Activated CD4-positive, alpha-beta T cell treated with anti-CD3 and anti-CD28 coated beads for 36 hours (primary cell): ENCODE results near the gene RASD2. TPM values are rescaled to one million over a fixed set of nuclear protein-coding genes. Genes with fewer than 3 reads are reported as not detected.

Experiments used
- ATAC-seq: fragments of 200-7000 bp; cut with Tn5 transposase; one replicate; pipeline ENCODE4 v1.10.0; 2021; ENCODE audit warnings: mild to moderate bottlenecking, moderate library complexity
- CTCF ChIA-PET: fragments of 350-600 bp; sonication (Branson Sonifier 250); formaldehyde crosslinking; loops from one replicate; lab custom pipeline; 2021; ENCODE audit warnings: antibody characterized with exemption; lab: Charles Lee
- POLR2A ChIA-PET: fragments of 350-600 bp; sonication (Branson Sonifier 250); formaldehyde crosslinking; loops from one replicate; lab custom pipeline; 2021; ENCODE audit warnings: antibody characterized with exemption, inconsistent platforms; lab: Charles Lee
- DNase-seq: peaks from one replicate; pipeline ENCODE4 v3.0.0-alpha.2; 2020
- H3K27ac Mint-ChIP-seq: one replicate; pipeline ENCODE4 v1.8.0; 2021; ENCODE audit warnings: mixed read lengths
- H3K27me3 Mint-ChIP-seq: one replicate; pipeline ENCODE4 v1.8.0; 2021; ENCODE audit warnings: mixed read lengths
- H3K36me3 Mint-ChIP-seq: one replicate; pipeline ENCODE4 v1.8.0; 2021; ENCODE audit warnings: low read depth, mixed read lengths
- H3K4me1 Mint-ChIP-seq: one replicate; pipeline ENCODE4 v1.8.0; 2021; ENCODE audit warnings: mixed read lengths
- H3K4me3 Mint-ChIP-seq: one replicate; pipeline ENCODE4 v1.8.0; 2021; ENCODE audit warnings: mild to moderate bottlenecking, moderate library complexity, mixed read lengths
- H3K9me3 Mint-ChIP-seq: one replicate; pipeline ENCODE4 v1.8.0; 2021; ENCODE audit warnings: low read depth, mixed read lengths
- intact Hi-C, 2 experiments: fragments of 100-400 bp; cut with DNase I in 1 of 2; cut with micrococcal nuclease in 1 of 2; formaldehyde crosslinking; loops; one replicate each; pipeline versions ENCODE4 v1.14.2 to v1.15.1; 2022 to 2024; cut with DNase I, micrococcal nuclease
- total RNA-seq, 2 experiments: library from RNA; stranded (reverse); gene quantifications; one replicate each; pipeline ENCODE4 v1.2.3, GENCODE V29; 2021

The RASD2 gene
- total RNA-seq, 2 experiments from 2014 or later: 0.09 TPM

GRCh38 chr22:35598396-35598710 is 57.7 kb downstream of the RASD2 start:
- ChIA-PET CTCF (no interaction called here), POLR2A (no interaction called here)
- H3K4me3 Mint-ChIP-seq: no peak overlapping the region
- ATAC-seq: no peak
- no peaks in the 10 kb centered on the region for H3K36me3 Mint-ChIP-seq
- H3K4me1 Mint-ChIP-seq: no peaks in the 10 kb centered on the region
- H3K27ac Mint-ChIP-seq: no peak overlapping the region
- intact Hi-C loops: no loop called here
- H3K27me3 Mint-ChIP-seq: no peaks in the 10 kb centered on the region
- DNase-seq: no peak
- H3K9me3 Mint-ChIP-seq: no peaks in the 10 kb centered on the region

- CTCF ChIA-PET: no interaction called here
- Mint-ChIP-seq H3K27ac (no peak overlapping the region), H3K27me3 (no peaks in the 10 kb centered on the region), H3K4me1 (no peaks in the 10 kb centered on the region), H3K36me3 (no peaks in the 10 kb centered on the region), H3K9me3 (no peaks in the 10 kb centered on the region), H3K4me3 (no peak overlapping the region)
- POLR2A ChIA-PET: no interaction called here
- no peak for ATAC-seq
- intact Hi-C loops: no loop called here
- DNase-seq: no peak
These were observed 58.7 kb downstream of the RASD2 start for GRCh38 chr22:35599364-35599763.

- no peak for DNase-seq
- ChIA-PET POLR2A (interaction anchor here (0.6 kb wide), 1 partner anchor 29 kb away, joined by 3 read pairs; no protein-coding TSS in a partner anchor), CTCF (no interaction called here)
- no peak for ATAC-seq
- Mint-ChIP-seq H3K4me3 (no peak overlapping the region), H3K27me3 (peaks cover 2% of the 10 kb centered on the region), H3K36me3 (no peaks in the 10 kb centered on the region), H3K27ac (no peak overlapping the region), H3K4me1 (peaks cover 7% of the 10 kb centered on the region), H3K9me3 (no peaks in the 10 kb centered on the region)
- intact Hi-C loops: no loop called here
These were observed 59.8 kb downstream of the RASD2 start for GRCh38 chr22:35600476-35600875.

GRCh38 chr22:35601013-35601580 is 60.5 kb downstream of the RASD2 start:
- intact Hi-C loops: no loop called here
- Mint-ChIP-seq H3K9me3 (no peaks in the 10 kb centered on the region), H3K36me3 (no peaks in the 10 kb centered on the region), H3K4me1 (peaks cover 7% of the 10 kb centered on the region), H3K27me3 (peaks cover 3% of the 10 kb centered on the region), H3K4me3 (no peak overlapping the region), H3K27ac (no peak overlapping the region)
- DNase-seq: no peak
- no peak for ATAC-seq
- ChIA-PET CTCF (no interaction called here), POLR2A (no interaction called here)

- Mint-ChIP-seq H3K36me3 (no peaks in the 10 kb centered on the region), H3K27me3 (peaks cover 5% of the 10 kb centered on the region), H3K9me3 (no peaks in the 10 kb centered on the region), H3K4me3 (no peak overlapping the region), H3K4me1 (peaks cover 7% of the 10 kb centered on the region), H3K27ac (no peak overlapping the region)
- intact Hi-C loops: no loop called here
- DNase-seq: peak; percentile 31
- POLR2A ChIA-PET: no interaction called here
- ATAC-seq: peak; percentile 54
- CTCF ChIA-PET: interaction anchor here (0.6 kb wide), 2 partner anchors 18 to 76 kb away, joined by 4 read pairs; no protein-coding TSS in a partner anchor
These were observed 61.3 kb downstream of the RASD2 start for GRCh38 chr22:35601743-35602615.

Other genes starting within 250 kb of the RASD2 start
- gene TOM1, start 240.9 kb upstream of the RASD2 start, total RNA-seq: 10 to 100 TPM; 23.7 to 29.5 TPM
- gene HMOX1, start 159.7 kb upstream of the RASD2 start, total RNA-seq: under 1 TPM; 0.30 to 0.61 TPM
- gene MCM5, start 140.7 kb upstream of the RASD2 start, total RNA-seq: 100 to 1,000 TPM; 291 to 382 TPM
- gene MB, start 76.5 kb downstream of the RASD2 start, total RNA-seq: not detected
- 10 to 100 TPM; 34.3 to 35.5 TPM for gene APOL6, start 107.6 kb downstream of the RASD2 start, total RNA-seq
- gene APOL5, start 177.0 kb downstream of the RASD2 start, total RNA-seq: not detected